Superior temporal gyrus (tissue), 1 donor: ENCODE measurements around the gene SLC39A2.
"Not testable (repeated sequence)": the region's sequence is repeated elsewhere in the genome, so short reads cannot be mapped to it uniquely, and the experiment has no call there.

Experiments used
- DNase-seq: peaks from one replicate; pipeline ENCODE4 v3.0.0-alpha.2; 2016; ENCODE audit errors: extremely low spot score

Gene SLC39A2

DNA sequence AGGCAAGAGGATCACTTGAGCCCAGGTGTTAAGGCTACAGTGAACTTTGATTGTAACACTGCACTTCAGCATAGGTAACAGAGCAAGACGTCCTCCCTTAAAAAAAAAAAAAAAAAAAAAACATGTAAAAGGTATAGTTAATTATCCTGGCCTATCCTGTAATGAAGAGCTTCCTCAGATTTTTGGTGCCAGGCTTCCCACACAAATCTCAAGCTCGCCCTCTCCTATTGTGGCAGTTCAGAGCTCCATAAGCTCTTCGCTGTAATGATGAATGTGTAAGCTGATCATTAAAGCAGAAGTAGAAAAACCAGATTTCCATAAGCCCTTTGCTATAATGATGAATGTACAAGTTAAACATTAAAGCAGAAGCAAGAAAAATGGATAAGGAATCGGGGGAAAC is 2.0 kb upstream of the SLC39A2 start:
- no peak for DNase-seq

DNA sequence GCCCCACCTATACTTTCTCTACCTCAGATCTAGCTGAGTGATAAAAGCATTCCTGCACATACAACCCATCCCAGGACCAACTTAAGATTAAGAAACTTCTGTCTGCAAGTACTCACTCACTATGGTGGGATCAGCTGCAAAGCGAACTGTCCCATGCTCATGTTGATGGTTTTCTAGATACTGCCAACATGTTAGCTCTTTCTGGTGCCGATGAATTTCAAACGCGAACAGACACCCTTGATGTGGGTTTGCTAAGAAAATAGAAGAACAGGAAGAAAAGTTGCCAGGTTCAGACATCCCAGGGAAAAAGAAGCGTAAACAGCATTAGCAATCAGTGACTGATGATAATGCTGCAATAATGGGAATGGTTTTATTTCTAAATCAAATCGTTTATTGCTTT is 1.5 kb upstream of the SLC39A2 start:
- DNase-seq: no peak

DNA sequence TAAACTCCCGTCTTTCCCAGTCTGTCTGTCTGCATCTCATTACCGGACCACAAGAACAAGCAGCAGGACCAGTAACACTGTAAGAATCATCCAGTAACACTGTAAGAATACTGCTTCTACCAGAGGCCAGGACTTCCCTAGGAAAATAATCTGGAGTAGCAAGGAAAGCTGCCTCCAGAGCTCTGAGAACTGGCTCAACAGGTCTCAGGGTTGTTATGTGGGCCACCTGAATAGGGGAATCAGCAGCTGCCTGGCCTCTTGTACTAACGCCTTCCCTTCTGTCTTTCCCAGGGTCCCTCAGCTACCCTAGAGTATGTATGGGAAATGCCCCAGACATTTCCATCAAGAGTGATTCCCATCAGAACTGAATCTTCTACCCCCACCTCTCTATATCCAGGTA is 954 bp upstream of the SLC39A2 start:
- DNase-seq: no peak

DNA sequence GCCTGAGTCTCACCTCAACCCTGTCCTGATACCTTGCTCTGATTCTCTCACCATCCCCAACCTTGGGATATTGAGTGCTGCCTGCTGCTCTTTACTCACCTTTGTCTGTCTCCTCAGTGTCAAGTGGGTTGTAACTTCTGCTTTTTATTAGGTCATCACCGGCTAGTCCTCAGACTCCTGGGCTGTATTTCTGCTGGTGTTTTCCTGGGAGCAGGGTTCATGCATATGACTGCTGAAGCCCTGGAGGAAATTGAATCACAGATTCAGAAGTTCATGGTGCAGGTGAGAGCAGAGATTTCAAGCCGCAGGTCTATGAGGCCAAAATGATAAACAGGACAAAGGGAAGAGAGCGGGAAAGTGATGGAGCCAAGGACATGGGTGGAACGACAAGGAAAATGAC is 498 bp downstream of the SLC39A2 start:
- no peak for DNase-seq

DNA sequence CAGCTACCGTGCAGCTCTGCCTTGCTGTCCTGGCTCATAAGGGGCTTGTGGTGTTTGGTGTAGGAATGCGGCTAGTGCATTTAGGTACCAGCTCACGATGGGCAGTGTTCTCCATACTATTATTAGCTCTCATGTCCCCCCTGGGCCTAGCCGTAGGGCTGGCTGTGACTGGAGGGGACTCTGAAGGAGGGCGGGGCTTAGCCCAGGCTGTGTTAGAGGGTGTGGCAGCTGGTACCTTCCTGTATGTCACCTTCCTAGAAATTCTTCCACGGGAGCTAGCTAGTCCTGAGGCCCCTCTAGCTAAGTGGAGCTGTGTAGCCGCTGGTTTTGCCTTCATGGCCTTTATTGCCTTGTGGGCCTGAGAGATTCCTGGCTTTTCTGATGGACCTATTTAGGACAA is 2.1 kb downstream of the SLC39A2 start:
- no peak for DNase-seq

DNA sequence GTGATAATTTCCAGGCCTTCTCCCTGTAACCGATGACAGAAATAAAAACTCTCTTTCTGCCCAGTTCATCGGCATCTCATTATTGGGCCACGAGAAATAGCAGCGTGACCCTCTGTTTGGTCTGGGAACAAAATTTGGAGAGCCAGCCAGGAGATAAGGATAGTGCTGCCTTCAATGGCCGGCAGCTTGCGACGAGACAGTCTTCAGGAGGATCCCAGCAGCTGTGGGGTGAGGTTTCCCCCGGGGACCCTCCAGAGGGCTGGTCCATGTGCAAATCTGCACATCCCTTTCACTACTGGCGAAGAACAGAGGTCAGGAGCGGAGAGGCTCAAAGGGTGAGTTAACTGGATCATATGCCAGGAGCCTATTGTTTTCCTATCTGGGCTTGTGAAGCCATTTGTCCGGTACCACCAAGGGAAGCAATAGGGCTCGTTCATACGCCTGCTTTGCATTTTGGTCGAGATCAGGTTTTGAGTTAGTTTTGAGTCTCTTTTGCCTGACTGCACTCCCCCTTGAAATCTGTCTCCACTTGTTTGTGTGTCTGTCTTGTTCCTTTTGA is 4.8 kb downstream of the SLC39A2 start:
- DNase-seq: no peak

DNA sequence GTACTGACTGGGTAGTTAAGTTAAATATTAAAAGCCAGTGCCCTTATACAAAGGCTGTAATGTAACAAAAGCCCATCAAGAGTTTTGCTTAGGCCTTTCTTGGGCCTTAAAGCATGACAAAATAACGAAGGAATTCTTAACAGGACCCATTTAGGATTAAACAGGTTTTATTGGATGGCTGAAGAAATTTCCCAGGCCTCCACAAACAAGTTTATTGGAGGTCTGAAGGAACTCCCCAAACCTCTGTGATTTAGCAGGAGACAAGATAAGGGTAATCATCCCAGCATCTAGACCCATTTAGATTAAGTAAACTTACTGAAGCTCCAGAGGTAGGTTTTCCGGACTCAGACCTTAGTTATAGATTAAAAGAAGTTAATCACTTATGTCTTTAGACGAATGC is 10.6 kb downstream of the SLC39A2 start:
- DNase-seq: not testable (repeated sequence)

DNA sequence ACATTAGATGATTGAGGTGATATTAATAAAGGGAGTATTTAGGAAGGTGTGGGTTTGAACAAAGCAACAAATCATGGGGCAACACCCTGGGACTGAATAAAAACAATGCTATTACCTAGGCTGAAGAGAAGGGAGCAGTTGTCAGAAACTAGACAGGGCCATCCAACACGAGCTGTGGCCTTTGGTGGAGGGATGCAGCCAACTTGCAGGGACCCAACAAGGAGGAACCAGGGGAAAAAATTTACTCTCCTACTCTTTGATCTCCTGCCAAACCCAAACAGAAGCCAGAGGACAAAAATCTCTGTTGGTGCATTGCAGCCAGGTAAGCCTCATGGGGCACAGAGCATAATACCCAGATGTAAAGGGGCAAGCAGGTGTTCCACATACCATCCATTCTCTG is 12.0 kb downstream of the SLC39A2 start:
- no peak for DNase-seq

DNA sequence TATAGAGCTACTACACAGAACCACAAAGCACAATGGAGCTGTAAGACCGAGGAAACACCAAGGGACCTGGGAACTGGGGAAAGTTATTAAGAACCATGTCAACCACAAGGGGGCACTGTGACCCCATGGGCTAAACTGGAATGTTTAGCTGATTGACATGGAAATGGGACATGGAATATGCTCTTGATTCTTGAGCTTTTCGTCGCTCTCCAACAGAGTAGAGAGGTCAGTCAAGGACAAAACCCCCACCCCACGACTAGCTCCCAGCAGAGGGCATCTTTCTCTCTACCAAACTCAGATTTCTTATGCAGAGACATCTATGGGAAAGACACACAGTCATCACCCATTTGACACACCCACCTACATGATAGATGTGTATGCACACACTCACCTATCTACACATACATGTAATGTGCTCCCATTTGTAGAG is 15.7 kb downstream of the SLC39A2 start:
- DNase-seq: peak; percentile 100

DNA sequence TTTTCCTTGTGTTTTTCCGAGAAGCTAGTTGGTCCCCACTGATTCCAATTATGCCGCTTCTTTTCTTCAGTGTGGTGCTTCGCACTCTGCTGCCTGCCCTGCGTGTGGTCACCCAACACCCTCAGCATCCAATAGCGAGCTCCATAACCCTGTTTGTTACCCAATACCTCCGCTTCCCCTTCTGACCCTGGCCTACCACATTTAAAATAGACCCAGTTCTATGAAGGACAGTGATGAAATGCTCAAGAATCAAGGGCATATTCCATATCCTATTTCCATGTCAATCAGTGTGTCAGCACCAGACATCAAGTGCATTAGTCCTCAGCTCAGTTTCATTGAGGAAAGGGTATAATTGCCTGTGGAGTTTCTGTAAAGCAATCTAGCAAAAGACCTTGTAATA is 16.2 kb downstream of the SLC39A2 start:
- DNase-seq: peak; percentile 40

DNA sequence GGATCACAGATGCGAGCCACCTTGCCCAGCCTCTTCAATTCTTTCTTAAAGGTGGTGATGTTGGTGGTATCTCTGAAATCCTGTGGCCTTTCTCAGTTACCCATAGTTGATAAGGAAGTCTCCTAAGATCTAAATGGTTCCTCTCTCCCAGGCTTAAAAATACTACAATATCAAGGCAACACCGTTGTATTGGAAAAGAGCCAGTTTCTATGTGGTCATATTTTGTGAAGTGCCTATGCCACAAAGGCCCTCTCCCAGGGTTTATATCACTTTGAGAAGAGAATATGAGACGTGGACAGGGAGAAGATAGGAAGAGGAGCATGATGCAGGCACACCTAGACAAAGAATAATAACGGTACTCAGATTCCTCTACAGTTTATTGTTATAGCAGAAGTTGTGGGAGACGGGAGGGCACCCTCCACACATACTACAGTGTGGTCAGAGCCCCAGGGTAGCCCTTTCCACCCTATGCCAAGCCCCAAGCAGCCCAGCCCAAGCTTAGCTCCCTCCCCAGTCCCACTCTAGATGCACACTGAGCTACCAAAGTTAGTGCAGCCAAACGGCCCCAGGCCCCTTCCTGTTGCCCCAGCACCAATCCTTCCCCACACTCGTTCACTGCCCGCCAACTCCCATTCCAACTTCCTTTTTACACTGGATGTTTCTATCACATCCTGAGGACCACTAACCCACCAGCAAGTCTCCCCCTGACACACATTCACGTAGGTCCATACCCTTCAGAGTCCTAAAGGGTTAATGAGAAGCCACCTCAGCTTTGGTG is 17.5 kb downstream of the SLC39A2 start:
- DNase-seq: no peak

DNA sequence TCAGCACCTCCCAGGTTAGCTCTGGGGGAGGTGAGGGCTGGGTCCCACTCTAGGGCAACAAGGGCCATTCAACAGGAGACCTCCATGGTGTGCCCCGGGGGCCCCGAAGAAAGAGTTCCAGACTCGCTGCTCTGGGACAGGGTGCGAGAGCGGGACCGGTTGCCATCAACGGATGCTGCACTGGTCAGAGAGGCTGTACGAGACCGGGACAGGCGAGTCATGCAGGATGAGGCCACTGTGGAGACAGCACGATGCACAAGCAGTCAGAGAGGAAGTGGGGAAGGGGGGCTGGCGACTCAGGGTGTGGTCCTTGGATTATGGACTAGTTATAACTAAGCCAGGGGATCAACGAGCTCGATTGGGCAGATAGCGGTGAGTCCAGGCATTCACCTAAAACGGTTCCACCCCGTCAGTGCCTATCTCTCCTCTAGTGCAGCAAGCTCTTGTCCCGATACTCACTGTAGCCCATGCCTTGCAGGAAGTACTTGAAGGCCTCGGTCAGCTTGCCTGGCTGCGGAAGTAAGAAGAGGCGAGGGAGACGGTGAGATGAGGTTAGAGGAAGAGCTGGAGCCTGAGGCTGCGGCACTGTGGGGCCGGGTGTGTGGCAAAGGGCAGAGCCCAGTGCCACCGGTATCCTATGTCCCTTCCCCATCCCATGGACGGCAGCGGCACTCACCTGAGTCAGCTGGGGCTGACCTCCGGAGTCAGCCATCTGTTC is 18.6 kb downstream of the SLC39A2 start:
- no peak for DNase-seq

DNA sequence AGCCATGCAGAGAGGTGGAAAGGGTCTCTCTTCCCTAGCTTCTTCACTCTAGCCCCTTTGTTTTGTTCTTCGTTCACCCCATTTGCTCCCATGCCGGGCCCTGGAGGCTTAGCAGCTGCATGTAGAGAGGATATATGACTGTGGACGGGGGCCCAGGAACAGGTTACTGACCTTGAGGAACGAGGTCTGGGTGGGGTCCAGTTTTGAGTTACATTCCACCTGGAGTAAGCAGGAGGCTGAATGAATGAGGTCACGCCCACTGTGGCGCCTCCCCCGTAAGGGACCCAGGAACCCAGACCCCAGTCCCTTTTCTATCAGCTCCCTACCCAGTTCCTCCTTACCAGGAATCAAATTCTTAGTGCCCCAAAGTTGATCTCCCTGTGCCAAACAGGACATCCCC is 19.2 kb downstream of the SLC39A2 start:
- no peak for DNase-seq

DNA sequence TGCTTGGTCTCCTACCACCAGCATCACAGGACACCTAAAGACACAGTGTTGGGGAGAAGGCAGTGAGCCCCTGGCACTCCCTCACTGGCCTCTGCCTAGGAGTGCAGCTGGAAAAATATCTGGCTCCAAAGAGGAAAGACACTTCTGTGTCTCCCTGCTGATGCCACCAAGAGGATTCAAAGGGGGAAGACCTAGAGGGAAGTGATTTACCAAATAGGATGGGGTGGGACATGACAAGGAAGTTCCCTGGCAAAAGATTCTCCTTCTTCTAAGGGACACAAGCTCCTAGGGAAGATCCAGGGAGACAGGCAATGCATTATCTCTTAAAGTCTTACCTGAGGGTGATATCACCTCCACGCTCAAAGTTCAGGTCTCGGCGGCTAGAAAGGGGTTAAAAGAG is 19.7 kb downstream of the SLC39A2 start:
- DNase-seq: no peak

DNA sequence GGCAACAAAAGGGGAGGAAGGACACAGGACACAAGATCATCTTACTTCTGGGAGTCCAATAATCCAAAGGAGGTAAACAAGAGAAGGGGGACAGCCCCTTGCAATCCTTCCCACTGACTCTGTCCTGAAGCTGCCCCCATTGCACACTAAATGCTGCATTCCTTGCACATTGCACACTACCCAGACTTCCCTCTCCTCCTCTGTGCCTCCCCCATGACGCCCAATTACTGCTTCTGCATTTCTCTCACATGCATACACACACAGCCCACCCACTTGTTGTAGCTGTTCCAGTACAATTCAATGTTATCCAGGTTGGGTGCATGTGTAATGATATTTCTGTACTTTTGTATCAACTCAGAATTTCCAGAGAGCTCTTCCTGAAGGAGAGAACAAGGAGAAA is 20.3 kb downstream of the SLC39A2 start:
- no peak for DNase-seq

DNA sequence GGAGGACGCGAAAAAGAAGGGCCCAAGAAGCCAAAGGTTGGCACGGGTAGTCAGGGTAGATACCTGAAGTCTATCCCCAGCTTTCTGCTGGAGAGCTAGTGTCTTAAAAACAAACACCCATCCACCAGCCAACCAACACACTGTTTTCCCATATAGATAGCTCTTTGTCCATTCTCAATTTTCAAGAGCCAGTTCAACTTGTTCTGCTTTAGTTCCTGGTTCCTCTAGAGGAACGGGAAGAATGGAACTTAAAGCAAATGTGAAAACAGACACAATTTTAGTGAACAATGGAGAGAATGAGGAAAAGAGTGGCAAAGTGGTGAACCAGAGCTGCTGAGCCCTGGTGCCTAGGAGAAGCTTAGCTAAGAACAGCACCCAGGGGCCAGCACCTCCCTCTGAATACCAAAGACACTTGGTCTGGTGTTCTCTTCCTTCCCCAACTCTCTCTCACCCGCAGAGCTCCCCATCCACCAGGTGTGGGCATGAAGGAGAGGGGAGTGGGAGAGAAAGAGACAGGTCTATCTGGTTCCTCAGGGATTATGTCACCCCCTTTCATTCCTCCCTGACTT is 22.0 kb downstream of the SLC39A2 start:
- no peak for DNase-seq

DNA sequence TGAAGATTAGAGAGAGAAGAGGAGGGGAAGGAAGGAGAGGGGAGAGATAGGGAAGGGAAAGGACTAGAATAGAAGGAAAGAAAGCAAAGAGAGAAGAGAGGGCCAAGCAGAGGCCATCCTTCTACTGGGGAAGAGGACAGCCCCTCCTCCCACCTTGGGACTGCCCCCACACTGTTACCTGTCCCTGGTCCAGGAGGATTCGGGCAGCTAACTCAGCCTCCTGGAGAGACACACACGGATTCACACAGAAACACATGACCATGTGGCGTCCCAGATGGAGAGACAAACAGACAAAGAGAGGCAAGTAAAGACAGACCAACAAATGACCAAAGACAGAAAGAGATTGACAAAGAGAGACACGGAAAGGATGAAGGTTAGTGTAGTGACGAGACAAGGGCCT is 23.6 kb downstream of the SLC39A2 start:
- DNase-seq: no peak

DNA sequence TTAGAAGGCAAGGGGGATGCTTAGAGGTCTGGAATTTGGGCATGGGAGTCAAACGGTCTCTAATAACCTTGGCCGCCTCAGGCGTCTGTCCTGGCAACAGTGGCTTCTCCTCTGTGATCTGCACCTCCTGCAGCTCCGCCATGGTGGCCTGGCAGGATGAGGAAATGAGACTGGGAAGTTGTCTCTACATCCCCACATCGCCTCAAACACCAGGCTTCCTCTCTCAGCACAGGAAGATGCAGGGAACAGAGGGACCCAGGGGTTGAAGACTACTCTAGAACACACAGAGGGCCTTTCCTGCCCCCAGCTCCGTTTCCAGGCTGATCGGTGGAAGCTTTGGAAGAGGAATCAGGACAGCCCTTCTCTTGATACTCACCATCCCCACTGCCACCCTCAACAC is 24.1 kb downstream of the SLC39A2 start:
- no peak for DNase-seq

DNA sequence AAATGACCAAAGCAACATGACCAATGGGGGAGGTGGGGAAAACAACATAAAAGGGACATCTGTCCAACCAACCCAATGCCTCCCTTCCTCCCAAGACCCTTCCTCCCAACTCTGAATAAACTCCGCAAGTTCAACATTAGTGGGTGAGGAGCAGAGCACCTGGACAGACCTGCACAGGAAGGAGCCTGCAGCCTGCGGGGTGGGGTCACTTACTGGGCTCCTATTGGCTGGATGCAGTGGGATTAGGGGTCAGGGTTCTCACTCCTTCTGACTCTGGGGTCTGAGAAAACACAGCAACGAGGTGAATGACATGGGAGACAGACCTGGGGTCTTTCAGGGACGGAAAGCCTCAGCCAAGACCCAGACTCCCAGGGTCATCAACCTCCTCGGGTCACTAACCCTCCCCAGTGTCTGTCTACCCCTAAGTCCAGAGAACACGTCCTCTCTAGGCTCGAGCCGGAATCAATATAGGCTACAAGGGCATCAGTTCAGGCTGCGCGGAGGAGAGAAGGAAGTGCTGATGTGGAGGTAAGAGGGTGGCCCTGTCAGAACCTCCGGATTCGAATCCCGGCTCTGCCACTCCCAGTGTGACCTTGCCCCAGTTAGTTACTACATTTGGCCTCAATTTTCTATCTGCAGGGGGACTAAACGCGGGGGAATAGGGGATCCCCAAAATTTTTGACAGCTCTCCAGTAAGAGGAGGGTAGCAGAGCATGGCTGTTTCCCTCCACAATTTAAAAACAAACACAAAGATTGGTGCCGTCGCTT is 24.9 kb downstream of the SLC39A2 start:
- no peak for DNase-seq

DNA sequence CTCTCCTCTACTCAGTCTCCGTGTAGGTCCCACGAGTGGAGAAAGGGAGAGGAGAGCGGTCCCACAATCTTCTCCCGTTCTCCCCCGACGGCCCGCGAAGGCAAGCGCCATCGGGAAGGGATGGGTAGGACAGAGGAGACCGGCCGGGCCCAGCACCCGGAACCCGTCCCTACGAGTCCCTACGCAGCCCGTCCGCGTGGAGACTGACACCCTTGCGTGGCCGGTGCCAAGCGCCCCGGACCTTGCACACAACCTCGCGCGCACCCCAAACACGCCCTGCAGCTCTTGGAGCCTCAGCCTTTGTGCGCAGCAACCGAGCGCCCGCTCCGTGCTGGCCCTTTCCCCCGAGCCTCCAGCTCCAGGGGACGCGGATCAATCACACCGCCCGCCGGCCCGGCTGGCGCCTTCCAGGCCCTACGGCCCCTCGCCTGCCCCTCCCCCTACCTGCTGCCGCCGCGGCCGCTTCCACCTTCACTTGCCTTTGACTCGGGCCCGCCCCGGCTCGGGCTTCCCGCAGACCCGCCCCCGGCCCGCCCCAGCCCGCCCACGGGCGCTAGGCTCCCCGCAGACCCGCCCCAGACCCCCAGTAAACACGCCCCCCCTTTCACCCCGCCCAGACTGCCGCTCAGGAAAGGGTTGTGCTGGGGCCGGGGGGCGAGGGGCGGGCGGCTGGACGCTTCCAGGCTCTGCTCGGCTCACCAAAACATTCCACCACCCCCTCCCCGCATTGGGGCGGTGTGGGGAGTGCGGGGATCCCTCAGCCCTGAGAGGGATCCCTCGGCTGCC is 25.7 kb downstream of the SLC39A2 start, which contains the start of gene NDRG2:
Gene NDRG2 (minus strand): TSS at position 477 of the 786 bp plus-strand sequence. CDS start 1,746 bp downstream, outside the sequence.
- peak; percentile 45 for DNase-seq
